GM18867 (cell line): Measurements from ENCODE around the gene MIGA2.

ENCODE experiments used
- ATAC-seq: cut with Tn5 transposase; IDR thresholded peaks from one replicate; pipeline ENCODE4 v1.9.1; 2021; ENCODE audit warnings: mild to moderate bottlenecking, moderate library complexity; ENCODE audit not compliant: unreplicated experiment

MIGA2 gene

DNA sequence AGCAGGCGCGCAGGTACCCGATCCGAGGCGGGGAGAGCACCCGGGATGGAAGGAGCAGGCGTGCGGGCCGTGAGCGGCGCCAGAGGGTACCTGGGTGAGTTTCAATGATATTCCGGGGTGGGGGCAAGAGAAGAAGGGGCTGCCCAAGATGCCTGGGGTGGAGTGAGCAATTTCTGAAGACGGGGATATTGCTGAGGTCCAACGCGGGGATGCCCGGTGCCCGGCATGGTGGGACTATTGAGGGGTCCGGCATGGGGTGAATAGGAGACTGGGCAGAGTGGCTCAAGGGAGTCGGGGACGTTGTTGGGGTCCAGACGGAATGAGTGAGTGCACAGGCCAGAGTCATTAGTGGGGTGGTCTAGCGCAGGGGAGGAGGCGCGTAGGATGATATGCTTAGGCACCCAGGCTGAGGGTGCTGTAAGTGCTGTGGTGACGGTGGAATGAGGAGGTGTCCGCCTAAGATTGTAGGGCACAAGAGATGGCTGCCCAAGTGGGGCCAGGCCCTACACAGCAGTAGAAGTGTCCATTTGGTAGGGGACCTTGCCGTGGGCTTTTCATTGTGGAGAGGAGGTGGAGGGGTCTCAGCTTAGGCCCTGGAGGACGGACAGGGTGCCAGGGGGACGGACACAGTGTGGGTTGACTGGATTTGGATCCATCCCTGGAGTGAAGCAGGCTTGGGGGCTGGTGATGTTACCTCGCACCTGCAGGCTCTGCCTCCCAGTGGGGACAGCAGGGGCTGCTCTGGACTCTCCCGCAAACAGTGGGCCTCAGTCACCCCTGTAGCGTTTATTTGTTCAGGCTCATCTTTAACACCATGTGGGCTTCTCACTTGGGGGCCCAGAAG lies 719 bp downstream of the MIGA2 start:
- ATAC-seq, result no peak

DNA sequence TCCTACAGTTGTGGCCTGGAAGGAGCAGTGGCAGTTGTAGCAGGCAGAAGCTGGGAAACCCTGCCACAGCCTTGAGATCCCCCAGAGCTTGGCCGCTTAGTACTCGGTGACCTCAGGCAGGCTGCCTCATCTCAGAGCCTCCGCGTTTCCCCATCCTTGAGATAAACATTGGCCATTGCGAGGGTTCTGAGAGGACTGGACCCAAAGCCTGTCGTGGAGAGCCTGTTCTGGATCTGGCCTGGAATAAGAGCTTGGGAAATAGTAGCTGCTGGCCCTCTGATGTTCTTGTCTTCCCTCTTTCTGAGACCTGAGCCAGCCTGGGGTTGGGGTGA lies 1.3 kb downstream of the MIGA2 start:
- no peak for ATAC-seq

DNA sequence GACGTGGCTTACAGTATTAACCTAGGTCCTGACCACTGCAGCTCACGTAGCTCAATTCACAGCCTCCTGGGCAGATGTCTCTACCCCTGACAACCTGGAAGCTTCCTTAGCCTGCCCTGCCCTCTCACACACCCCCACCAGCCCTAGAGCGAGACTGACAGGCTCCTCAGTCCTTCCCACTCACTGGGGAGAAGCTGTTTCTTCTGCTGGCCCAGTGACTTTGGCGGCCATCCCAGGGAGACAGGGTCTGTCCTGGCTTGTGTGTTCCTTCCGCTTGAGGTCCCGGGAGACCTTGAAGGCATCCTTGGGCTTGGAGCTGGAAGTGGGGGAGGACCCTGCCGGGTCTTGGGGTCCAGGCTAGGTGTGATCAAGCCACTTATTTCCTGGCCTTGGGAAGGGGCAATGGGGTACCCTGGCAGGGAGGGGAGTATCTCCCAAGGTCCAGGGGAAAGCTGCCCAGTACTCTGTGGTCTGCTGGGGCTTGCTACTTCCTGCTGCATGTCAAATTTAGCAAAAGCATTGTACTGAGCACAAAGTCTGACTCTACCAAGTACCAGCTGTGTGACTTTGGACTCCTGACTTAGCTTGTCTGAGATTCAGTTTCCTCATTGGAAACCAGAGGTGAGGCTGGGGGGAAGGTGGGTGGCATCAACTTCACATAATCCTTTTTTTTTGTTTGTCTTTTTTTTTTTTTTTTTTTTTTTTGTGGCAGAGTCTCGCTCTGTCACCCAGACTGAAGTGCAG lies 1.9 kb downstream of the MIGA2 start:
- no peak for ATAC-seq

DNA sequence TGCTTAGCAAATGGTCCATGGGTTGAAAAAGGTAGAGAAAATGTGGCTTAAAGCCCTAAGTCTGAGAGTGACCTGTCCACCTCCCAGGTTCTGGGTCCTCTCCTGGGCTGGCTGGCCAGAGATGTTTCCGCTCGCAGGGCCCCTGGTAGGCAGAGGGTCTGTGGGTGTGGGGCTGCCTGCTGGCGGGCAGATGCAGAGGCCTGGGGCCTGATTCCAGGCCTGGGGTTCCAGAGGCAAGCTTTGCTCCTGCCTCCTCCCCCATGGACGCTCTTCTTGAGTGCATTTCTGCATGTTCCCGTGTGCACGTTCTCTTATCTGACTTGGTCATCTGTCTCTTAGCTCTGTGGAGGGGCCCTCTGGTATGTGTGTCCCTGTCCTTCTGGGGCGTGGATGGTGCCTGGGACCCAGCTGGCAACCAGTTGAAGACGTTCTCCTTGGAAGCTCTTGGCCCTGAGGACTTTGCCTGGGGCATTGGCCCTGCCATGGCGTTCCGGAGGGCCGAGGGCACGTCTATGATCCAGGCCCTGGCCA lies 3.8 kb downstream of the MIGA2 start:
- no peak for ATAC-seq

DNA sequence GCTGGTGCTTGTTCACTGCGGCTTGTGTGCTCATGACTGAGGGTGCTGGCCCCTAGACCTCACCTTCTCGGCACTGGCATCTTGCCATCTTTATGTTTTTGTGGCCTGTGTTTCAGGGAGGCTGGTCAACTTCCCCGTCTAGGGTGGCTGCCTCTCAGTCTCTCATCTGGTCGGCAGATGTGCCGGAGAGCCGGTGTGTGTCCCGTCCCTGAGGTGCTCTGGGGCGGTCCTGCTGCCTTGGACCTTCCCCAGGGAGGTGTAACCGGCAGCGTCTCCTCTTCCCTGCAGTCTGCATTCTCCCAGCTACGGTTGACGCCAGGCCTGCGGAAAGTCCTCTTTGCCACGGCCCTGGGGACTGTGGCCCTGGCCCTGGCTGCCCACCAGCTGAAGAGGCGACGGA lies 5.6 kb downstream of the MIGA2 start:
- ATAC-seq, result no peak

DNA sequence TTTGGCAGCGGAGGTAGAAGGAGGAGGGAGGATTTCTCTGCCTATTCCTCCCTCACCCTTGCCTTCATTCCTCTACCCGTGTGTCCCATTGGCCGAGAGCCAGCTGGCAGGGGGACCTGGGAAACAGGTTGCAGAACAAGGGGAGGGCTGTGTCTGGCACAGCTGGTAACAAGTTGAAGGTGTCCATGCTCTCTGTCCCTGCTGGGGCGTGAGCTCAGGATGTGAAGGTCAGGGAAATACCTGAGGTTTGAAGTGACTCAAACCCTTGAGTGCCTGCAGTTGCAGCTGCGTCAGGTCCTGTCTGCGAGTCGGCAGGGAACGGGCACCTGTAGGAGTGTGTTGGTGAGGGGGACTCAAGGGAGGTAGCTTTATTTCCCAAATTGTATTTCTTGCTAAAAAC lies 16.2 kb downstream of the MIGA2 start:
- no peak for ATAC-seq

DNA sequence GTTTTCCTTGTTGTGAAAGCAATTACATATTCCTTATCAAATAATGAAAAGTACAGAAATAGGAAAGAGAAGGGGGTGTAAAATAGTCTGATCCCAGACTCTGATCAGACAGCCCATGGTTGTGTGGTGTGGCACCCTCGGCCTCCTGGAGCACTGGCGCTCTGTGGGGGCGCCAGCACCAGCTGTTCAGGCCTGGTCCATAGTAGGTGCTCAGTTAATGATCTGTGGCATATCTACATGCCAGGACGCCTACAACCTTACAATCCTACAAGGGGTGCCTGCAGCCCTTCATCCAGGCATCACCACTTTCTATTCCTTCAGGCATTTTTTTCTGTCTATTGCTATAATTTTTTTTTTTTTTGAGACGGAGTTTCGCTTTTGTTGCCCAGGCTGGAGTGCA lies 16.6 kb downstream of the MIGA2 start:
- no peak for ATAC-seq

DNA sequence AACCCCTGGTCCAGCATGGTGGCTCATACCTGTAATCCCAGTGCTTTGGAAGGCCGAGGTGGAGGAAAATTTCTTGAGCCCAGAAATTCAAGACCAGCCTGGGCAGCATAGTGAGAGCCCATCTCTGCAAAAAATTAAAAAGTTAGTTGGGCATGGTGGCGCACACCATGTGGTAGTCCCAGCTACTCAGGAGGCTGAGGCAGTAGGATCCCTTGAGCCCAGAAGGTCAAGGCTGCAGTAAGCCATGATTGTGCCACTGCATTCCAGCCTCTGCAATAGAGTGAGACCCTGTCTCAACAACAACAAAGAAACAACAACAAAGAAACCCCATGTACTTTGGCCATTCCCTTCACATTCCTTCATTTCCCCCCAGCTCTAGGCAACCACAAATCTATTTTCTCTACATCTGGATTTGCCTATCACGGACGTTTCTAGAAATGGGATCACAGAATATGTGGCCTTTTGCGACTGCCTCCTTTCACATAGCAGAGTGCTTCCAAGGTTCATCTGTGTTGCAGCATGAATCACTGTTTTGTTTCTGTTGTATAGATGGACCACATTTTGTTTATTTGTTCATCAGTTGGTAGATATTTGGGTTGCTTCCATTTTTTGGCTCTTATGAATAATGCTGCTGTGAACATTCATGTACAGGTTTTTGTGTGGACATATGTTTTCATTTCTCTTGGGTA lies 17.9 kb downstream of the MIGA2 start:
- ATAC-seq, result no peak

DNA sequence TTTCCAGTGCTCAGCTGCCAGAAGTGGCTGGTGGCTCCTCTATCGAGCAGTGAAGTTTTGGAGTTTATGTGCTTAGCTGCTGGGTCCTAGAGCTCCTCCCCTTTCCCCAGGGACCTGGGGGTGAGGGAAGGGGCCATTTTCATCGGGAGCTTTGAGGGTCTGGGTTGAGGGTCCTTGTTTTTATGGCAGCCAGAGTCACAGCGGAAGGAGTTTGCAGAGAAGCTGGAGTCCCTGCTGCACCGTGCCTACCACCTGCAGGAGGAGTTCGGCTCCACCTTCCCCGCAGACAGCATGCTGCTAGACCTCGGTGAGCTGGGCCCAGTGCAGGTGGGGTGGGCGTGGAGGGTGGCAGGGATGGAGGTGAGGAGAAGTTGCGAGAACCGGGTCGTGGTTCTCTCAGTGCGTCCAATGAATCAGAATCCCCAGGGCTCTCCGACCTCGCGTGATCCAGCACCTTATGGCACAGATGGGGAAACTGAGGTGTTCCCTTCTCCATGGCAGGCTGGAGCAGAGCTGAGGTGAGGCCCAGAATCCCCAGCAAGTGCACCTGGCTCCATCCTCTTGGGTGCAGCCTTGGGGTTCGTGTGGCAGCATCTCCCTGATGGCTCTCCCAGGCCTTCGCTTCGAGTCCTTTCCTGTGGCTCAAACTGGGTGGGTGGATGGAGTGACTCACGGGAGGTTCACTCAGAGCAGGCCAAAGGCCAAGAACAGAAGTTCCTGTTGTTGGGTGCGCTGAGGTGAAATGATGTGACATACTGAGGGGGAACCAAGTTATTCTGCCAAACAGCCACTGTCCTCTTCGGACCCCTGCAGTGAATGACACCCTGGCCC lies 22.8 kb downstream of the MIGA2 start:
- no peak for ATAC-seq

DNA sequence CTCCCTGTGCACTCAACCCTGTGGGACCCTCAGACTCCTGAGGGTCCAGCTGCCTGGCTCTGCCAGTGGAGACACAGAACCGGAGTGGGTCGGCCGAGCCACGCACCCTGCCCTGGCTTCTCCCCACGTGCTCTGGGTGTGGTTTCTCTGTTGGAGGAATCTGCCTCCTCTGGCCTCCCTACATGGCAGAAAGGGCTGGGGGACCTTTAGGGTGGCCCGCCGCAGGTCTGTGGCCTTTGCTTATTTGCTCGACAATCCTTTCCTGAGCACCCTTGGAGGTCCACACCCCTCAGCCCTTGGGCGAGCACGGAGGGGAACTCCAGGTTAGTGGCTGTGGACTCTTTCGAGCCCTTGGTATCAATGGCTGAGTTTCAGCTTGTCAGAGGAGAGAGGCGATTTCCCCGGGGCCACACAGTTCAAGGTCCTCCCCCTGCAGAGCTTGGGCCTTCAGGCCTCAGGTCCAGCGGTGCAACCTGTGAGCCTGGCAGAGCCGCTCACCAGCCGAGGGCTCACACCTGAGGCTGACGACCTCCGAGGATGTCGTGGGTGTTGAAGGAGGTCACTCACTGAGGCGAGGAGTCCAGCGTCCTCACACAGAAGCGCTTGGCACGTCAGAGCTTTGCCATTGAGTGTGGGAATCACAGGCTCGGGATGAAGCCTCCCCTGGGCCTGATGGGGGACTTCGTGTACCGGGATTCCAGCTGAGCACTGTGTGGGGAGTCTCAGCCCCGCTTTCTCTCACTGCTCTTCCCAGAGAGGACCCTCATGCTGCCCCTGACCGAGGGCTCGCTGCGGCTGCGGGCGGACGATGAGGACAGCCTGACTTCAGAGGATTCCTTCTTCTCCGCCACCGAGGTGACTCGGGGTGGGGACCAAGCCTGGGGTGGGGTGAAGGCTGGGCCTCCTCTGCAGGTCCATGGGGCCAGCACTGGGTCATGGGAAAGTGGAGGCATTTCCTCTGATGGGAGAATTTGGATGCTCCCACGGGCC lies 23.7 kb downstream of the MIGA2 start:
- ATAC-seq, result no peak

DNA sequence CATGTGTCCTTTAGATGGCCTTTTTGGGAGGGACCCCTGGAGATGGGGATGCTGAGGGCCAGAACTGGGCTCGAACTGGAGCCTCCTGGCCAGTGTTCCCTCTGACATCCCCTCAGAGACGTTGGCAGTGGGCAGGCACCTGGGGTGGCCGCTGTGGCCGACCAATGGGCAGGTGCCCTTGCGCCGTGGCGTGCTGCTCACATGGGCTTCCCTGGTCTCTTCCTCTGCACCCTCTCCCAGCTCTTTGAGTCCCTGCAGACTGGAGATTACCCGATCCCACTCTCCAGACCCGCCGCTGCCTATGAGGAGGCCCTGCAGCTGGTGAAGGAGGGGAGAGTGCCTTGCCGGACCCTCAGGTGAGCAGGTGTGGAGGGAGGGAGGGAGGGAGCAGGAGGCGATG lies 24.6 kb downstream of the MIGA2 start:
- ATAC-seq, result no peak

DNA sequence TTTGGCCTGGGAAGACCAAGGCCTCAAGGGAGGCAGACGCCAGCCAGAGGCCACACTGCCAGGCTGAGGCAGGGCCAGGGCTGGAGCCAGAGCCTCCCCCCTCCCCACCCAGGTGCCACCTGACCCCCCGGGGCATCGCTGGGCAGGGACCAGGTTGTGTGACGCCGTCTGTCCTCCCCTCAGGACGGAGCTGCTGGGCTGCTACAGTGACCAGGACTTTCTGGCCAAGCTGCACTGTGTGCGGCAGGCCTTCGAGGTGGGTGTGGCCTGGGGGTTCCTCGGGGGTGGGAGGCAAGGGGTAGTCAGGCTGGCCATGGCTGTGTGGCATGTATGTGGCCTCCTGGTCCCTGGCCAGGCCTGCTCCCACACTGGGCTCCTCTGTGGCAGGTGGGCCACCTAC lies 26.6 kb downstream of the MIGA2 start:
- no peak for ATAC-seq

DNA sequence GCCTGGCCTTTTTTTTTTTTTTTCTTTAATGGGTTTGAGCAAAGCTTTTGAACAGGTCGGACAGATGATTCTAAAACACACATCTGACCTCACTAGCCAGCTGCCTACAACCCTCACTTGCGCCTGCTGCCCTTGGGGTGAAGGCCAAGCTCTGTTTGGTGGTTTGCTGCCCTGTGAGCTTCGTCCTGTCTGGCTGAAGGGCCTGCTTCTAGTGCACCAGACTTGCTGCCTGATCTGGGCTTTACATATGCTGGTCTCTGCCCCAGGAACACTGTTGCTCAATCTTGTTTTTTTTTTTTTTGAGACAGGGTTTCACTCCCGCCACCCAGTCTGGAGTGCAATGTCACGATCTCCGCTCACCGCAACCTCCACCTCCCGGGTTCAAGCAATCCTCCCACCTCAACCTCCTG lies 28.1 kb downstream of the MIGA2 start:
- no peak for ATAC-seq

DNA sequence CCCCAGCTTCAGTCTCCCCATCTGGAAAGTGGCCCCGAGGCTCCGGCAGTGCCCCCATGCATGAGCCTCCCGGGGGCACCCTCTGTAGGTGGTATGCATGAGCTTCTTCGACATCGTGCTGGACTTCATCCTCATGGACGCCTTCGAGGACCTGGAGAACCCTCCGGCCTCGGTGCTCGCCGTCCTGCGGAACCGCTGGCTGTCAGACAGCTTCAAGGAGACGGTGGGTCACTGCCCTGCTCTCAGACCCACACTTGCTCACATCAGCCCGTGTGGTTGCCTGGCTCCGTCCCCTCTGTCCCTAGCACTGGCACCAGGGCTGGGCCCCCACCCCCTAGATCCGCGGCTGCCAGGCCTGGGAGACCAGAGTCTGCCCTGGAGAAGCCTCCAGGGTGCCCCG lies 31.7 kb downstream of the MIGA2 start:
- ATAC-seq, result no peak

DNA sequence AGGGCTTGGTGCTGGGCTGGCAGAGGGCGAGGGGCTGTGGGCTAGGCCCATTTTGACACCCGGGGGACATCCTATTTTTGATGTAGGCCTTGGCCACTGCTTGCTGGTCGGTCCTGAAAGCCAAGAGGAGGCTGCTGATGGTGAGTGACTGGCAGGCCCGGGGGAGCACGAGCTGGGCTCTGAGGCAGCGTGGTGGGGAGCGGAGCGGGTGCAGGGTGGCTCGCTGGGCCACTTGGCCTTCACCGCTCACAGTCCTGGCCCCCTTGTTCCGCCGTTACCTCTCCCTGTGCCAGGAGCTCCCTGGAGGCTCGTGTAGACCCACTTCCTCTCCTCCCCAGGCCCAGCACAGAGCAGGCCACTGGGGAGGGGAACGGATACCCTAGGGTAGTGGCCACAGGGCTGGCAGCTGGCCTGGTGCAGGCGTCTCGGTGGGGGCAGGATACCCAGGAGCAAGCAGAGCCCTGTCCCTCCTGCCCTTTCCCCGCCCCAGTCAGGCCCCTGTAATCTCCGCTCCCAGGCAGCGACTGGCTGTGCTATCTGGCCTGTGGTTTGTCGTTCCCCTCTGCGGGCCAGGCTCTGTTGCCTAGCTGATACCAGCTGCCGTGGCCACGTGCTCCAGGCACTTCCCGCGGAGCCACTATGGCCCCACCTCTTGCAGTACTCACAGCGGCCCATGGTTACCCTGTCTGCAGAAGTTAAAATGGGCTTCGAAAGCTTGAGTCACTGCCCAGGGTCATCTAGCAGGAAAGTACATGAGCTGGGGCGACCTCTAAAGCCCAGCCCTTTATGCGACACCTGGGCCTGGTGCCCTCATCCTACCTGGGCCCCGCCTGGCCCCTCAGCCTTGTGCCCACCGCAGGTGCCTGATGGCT lies 32.8 kb downstream of the MIGA2 start:
- no peak for ATAC-seq

DNA sequence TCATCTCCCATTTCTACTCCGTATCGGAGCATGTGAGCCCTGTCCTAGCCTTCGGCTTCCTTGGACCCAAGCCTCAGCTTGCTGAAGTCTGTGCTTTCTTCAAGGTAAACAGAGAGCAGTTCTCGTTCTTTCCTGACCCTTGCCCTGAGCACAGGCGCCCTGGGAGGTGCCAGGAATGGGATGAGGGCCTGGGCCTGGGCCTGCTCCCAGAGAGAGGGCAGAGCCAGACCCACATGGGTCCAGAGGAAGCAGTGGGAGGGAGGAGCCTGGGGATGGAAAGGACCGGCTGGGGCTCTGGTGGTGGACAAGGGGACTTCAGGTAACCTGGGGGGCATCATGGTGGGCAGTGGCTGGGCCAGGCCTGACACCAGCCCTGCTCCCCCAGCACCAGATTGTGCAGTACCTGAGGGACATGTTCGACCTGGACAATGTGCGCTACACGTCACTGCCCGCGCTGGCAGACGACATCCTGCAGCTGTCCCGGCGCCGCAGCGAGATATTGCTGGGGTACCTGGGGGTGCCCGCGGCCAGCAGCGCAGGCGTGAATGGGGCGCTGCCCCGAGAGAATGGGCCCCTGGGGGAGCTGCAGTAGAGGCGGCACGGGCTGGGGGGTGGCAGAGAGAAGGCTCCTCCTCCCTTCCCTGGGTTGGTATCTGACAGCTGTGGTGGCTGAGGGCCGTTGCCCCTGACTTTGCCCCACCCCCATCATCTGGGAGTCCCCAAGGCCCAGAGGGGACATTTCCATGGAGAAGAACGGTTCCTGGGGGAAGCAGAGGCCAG lies 33.6 kb downstream of the MIGA2 start:
- no peak for ATAC-seq

DNA sequence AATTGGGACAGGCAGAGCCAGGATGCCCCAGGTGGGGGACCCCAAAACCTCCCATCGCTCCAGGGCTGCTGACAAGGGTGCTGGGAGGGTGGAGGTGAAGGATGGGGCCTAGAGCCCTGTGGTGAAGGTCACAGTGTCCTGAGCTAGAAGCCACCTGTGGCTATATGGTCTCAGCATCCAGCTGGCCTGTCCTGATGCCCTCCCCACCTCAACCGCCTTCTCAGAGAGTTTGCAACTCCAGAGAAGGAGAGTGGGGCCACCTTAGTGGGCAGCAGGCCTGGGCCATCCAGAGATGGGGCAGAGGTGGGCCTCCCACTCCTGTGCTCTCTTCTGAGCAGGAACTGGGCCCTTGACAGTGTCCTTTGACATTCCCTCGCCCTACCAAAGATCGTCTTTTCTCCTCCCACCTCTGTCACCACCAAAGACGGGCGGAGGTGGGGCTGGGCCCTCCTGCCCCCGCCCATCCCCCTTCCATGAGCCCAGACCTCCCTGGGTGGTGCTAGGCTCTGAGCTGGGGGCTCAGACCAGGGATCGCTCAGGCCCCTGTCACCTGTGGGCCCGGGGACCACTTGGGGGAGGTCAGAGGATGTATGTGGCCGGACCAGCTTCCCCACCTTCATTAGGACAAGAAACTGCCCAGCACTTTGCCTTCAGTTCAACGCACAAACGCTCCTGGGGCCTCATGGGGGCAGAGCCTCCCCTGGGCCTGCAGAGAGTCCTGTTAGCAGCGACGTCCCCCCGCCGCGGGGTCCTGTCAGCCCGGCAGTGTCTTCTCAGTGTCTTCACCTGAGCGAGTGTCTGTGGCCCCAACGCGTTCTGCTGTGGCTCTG lies 34.5 kb downstream of the MIGA2 start:
- no peak for ATAC-seq
